ENCODE measurements around the gene NPHP4. TPM values are rescaled to one million over a fixed set of nuclear protein-coding genes. Genes with fewer than 3 reads are reported as not detected.

Gene NPHP4
- polyA plus RNA-seq, 2 of the 4 experiments (the other 2 are of a cell fraction) = 2.9 to 5.1 TPM

- WGBS (ENCODE audit: missing lambda C conversion rate) = 79% methylated on average over 9 of the region's 9 CpGs
- FAIRE-seq (no peak), ATAC-seq (no peak), DNase-seq (ENCODE audit: low read depth in 1 of 2, low spot score in 1 of 2) (no peak)
- H3K4me3 ChIP-seq = no peak overlapping the region
- no peak overlapping the region for H3K27ac ChIP-seq
- TF ChIP-seq, protein P1, sequence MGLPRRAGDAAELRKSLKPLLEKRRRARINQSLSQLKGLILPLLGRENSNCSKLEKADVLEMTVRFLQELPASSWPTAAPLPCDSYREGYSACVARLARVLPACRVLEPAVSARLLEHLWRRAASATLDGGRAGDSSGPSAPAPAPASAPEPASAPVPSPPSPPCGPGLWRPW (IDR thresholded peaks at IDR 0.05) = no peak
- no peak for TF ChIP-seq NPAS2 (CRISPR knock-in tag; IDR thresholded peaks at IDR 0.05; ENCODE audit: borderline replicate concordance)
- TF ChIP-seq CHD4 (IDR thresholded peaks at IDR 0.05; ENCODE audit: borderline replicate concordance) = no peak
- no peak for TF ChIP-seq PBX3 (IDR thresholded peaks at IDR 0.05)
- no peak for TF ChIP-seq KDM5A (IDR thresholded peaks at IDR 0.05)
- no peak for TF ChIP-seq BHLHE40 (IDR thresholded peaks at IDR 0.05; ENCODE audit: low read depth, low read length)
- no peak for TF ChIP-seq ATOH8 (CRISPR knock-in tag; IDR thresholded peaks at IDR 0.05; ENCODE audit: low read depth)
- POLR2A ChIA-PET = no interaction called here
- H3K4me2 ChIP-seq = no peak overlapping the region
- no peaks in the 10 kb centered on the region for H3K9me3 ChIP-seq
- CTCF ChIA-PET = no interaction called here
- no peaks in the 10 kb centered on the region for H3K4me1 ChIP-seq
Measured at GRCh38 chr1:5959667-5960230, 32.5 kb downstream of the NPHP4 start.

- WGBS (ENCODE audit: missing lambda C conversion rate) = 97% methylated on average over 13 of the region's 13 CpGs
- ChIA-PET POLR2A (no interaction called here), CTCF (interaction anchor here (1.0 kb wide), 1 partner anchor 25 kb away, joined by 3 read pairs; no protein-coding TSS in a partner anchor)
- ATAC-seq (no peak), FAIRE-seq (no peak), DNase-seq (ENCODE audit: low read depth in 1 of 2, low spot score in 1 of 2) (no peak)
- TF ChIP-seq USF2 (IDR thresholded peaks at IDR 0.05) (no peak), MYC (IDR thresholded peaks at IDR 0.05; ENCODE audit: borderline replicate concordance, low read length) (no peak), PHF8 (IDR thresholded peaks at IDR 0.05; ENCODE audit: borderline replicate concordance, low read depth) (no peak), GATA3 (IDR thresholded peaks at IDR 0.05; ENCODE audit: borderline replicate concordance) (no peak), RNF2 (IDR thresholded peaks at IDR 0.05; ENCODE audit: borderline replicate concordance, low read depth) (no peak), HOXB13 (CRISPR knock-in tag; IDR thresholded peaks at IDR 0.05; ENCODE audit: low read depth) (no peak), HDAC2 (IDR thresholded peaks at IDR 0.05) (no peak), PBX3 (IDR thresholded peaks at IDR 0.05) (no peak), JUN (IDR thresholded peaks at IDR 0.05) (no peak), ZSCAN20 (CRISPR knock-in tag; IDR thresholded peaks at IDR 0.05) (no peak), ATOH8 (CRISPR knock-in tag; IDR thresholded peaks at IDR 0.05; ENCODE audit: low read depth) (no peak), ESRRA (IDR thresholded peaks at IDR 0.05; ENCODE audit: borderline replicate concordance, low read length) (no peak), POLR2AphosphoS2 (conservative IDR thresholded peaks at IDR 0.05; ENCODE audit: low read length) (no peak), EHMT2 (IDR thresholded peaks at IDR 0.05; ENCODE audit: low read depth) (no peak)
- TF ChIP-seq, protein P2, sequence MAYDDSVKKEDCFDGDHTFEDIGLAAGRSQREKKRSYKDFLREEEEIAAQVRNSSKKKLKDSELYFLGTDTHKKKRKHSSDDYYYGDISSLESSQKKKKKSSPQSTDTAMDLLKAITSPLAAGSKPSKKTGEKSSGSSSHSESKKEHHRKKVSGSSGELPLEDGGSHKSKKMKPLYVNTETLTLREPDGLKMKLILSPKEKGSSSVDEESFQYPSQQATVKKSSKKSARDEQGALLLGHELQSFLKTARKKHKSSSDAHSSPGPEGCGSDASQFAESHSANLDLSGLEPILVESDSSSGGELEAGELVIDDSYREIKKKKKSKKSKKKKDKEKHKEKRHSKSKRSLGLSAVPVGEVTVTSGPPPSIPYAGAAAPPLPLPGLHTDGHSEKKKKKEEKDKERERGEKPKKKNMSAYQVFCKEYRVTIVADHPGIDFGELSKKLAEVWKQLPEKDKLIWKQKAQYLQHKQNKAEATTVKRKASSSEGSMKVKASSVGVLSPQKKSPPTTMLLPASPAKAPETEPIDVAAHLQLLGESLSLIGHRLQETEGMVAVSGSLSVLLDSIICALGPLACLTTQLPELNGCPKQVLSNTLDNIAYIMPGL (CRISPR knock-in tag; IDR thresholded peaks at IDR 0.05; ENCODE audit: borderline replicate concordance) = no peak
- Histone ChIP-seq H3K9me3 (no peaks in the 10 kb centered on the region), H3K4me1 (no peaks in the 10 kb centered on the region), H3K27ac (no peak overlapping the region), H3K4me2 (no peak overlapping the region), H3K4me3 (no peak overlapping the region)
Measured at GRCh38 chr1:5959087-5959486, 33.1 kb downstream of the NPHP4 start.
